DND-41 (cell line): ENCODE data around the gene PRC1.

ENCODE experiments used
- ATAC-seq: fragments of 200-7000 bp; cut with Tn5 transposase; 3 replicates; pipeline ENCODE4 v1.9.1; 2021; ENCODE audit warnings: low read depth; ENCODE audit not compliant: insufficient read depth
- DNase-seq: peaks from one replicate; pipeline ENCODE4 v3.0.0-alpha.2; 2020
- H2AFZ ChIP-seq: 2 replicates; pipeline ENCODE4 v1.6.0; 2012; ENCODE audit warnings: low read depth, low read length
- H3K27ac ChIP-seq: 2 replicates; pipeline ENCODE4 v1.5.1; 2012; ENCODE audit warnings: low read length, inconsistent platforms
- H3K27me3 ChIP-seq: fragments of 200-600 bp; sonication (generic); 2 replicates; pipeline ENCODE4 v1.6.0; 2012; ENCODE audit warnings: low read length, mild to moderate bottlenecking, inconsistent platforms; ENCODE audit not compliant: insufficient read depth, poor library complexity
- H3K36me3 ChIP-seq: 2 replicates; pipeline ENCODE4 v1.5.1; 2012; ENCODE audit warnings: low read length, inconsistent platforms; ENCODE audit not compliant: insufficient read depth
- H3K4me1 ChIP-seq: 2 replicates; pipeline ENCODE4 v1.5.1; 2012; ENCODE audit warnings: mild to moderate bottlenecking, low read length; ENCODE audit not compliant: insufficient read depth
- H3K4me2 ChIP-seq: 2 replicates; pipeline ENCODE4 v1.6.0; 2012; ENCODE audit warnings: mild to moderate bottlenecking, moderate library complexity, low read length, inconsistent platforms; ENCODE audit not compliant: insufficient read depth
- H3K4me3 ChIP-seq, 2 experiments: fragments of 200-600 bp in 1 of 2; shearing (Covaris generic) in 1 of 2; 2 replicates each; pipeline ENCODE4 v1.5.1; 2012 to 2016; ENCODE audit warnings: inconsistent platforms in 2 of 2, low read length in 2 of 2, mild to moderate bottlenecking in 2 of 2, low read depth in 1 of 2, moderate library complexity in 1 of 2
- H3K79me2 ChIP-seq: 2 replicates; pipeline ENCODE4 v1.6.0; 2012; ENCODE audit warnings: low read length, inconsistent platforms; ENCODE audit not compliant: insufficient read depth
- H3K9ac ChIP-seq: 2 replicates; pipeline ENCODE4 v1.6.0; 2012; ENCODE audit warnings: low read depth, mild to moderate bottlenecking, inconsistent platforms, low read length, moderate library complexity
- H3K9me3 ChIP-seq: 2 replicates; pipeline ENCODE4 v1.5.1; 2012; ENCODE audit warnings: low read length, moderate library complexity, mild to moderate bottlenecking, inconsistent platforms; ENCODE audit not compliant: insufficient read depth, severe bottlenecking
- H4K20me1 ChIP-seq: 2 replicates; pipeline ENCODE4 v1.6.0; 2012; ENCODE audit warnings: low read length; ENCODE audit not compliant: insufficient read depth
- EZH2 ChIP-seq: IDR thresholded peaks from 3 replicates; pipeline ENCODE4 v1.6.1; 2012; ENCODE audit warnings: borderline replicate concordance, low read depth, mild to moderate bottlenecking, moderate library complexity, low read length, inconsistent platforms; ENCODE audit not compliant: severe bottlenecking
- TF ChIP-seq, protein P1 (sequence below): IDR thresholded peaks from 2 replicates; pipeline ENCODE4 v1.5.1; 2012; ENCODE audit warnings: borderline replicate concordance, low read length, moderate library complexity, mild to moderate bottlenecking; ENCODE audit not compliant: poor library complexity, severe bottlenecking; ENCODE audit errors: extremely low read depth

Gene PRC1

DNA sequence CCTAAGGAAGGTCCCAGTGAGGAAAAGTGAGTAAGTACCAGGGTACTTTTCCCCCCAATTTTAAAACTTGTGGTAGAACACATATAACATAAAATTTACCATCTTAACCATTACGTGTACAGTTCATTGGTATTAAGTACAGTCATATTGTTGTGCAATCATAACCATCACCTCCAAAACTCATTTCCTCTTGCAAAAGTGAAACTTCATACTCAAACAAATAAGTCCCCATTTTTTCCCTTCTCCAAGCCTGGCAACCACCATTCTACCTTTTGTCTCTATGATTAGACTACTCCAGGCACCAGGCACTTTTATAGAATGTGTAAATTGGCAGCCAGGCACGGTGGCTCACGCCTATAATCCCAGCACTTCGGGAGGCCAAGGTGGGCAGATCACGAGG lies 12.2 kb downstream of the PRC1 start:
- Histone ChIP-seq H3K9ac (no peak overlapping the region), H3K27ac (no peak overlapping the region), H4K20me1 (peaks cover 23% of the 10 kb centered on the region), H3K36me3 (peaks cover 86% of the 10 kb centered on the region), H3K9me3 (no peaks in the 10 kb centered on the region), H3K4me2 (no peak overlapping the region), H3K27me3 (no peaks in the 10 kb centered on the region), H2AFZ (no peak overlapping the region), H3K79me2 (peaks cover 50% of the 10 kb centered on the region), H3K4me1 (no peaks in the 10 kb centered on the region), H3K4me3 (no peak overlapping the region)
- DNase-seq, result no peak
- no peak for ATAC-seq
- TF ChIP-seq, protein P1, sequence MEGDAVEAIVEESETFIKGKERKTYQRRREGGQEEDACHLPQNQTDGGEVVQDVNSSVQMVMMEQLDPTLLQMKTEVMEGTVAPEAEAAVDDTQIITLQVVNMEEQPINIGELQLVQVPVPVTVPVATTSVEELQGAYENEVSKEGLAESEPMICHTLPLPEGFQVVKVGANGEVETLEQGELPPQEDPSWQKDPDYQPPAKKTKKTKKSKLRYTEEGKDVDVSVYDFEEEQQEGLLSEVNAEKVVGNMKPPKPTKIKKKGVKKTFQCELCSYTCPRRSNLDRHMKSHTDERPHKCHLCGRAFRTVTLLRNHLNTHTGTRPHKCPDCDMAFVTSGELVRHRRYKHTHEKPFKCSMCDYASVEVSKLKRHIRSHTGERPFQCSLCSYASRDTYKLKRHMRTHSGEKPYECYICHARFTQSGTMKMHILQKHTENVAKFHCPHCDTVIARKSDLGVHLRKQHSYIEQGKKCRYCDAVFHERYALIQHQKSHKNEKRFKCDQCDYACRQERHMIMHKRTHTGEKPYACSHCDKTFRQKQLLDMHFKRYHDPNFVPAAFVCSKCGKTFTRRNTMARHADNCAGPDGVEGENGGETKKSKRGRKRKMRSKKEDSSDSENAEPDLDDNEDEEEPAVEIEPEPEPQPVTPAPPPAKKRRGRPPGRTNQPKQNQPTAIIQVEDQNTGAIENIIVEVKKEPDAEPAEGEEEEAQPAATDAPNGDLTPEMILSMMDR, result no peak
- no peak for TF ChIP-seq EZH2

DNA sequence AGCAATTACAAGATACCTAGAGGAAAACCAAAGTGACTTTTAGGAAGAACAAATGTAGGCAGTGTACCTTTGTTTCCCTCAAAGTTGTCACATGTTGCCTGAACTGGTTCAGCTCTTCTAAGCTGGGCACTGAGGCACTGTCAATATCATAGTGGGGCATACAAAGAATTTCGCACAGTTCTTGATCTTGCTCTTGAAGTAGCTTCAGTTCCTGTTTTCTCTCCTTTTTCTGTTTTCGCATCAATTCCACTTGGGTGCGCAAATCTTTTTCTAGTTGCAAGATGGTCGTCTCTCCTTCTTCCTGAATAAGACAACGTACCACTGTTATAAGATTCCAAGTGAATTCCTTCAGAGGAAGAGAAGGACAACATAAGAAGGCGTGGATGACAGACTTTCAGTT lies 12.7 kb downstream of the PRC1 start:
- H3K27ac ChIP-seq, result no peak overlapping the region
- no peaks in the 10 kb centered on the region for H3K9me3 ChIP-seq
- DNase-seq, result no peak
- H2AFZ ChIP-seq, result no peak overlapping the region
- H3K9ac ChIP-seq, result no peak overlapping the region
- H3K4me3 ChIP-seq, result no peak overlapping the region
- peaks cover 87% of the 10 kb centered on the region for H3K36me3 ChIP-seq
- peaks cover 18% of the 10 kb centered on the region for H4K20me1 ChIP-seq
- H3K4me2 ChIP-seq, result no peak overlapping the region
- TF ChIP-seq EZH2, result no peak
- TF ChIP-seq, protein P1, result no peak
- peaks cover 46% of the 10 kb centered on the region for H3K79me2 ChIP-seq
- H3K27me3 ChIP-seq, result no peaks in the 10 kb centered on the region
- no peak for ATAC-seq
- no peaks in the 10 kb centered on the region for H3K4me1 ChIP-seq

DNA sequence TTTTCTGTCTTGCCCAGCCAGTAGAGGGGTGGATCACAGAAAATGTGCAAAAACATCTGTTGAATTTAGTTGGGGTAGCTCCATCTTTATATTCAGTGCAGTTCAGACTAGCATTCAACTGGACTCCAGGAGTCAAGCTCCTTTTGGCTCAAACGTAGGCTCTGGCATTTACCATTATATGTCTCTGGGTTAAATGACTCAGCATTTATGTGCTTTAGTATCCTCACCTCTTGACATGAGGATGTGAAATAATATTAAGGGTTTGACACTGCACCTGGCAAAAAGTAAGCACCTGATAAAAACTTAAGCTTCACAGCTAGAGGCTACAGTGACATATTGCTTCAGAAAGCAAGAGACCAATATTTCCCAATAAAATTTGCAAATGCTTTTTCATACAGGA lies 14.8 kb downstream of the PRC1 start:
- peaks cover 96% of the 10 kb centered on the region for H3K36me3 ChIP-seq
- no peak for DNase-seq

More for the DNA sequence above, 14.8 kb downstream of the PRC1 start:
- TF ChIP-seq, protein P1, result no peak
- TF ChIP-seq EZH2, result no peak
- no peak overlapping the region for H3K27ac ChIP-seq
- no peak overlapping the region for H3K9ac ChIP-seq
- no peaks in the 10 kb centered on the region for H3K27me3 ChIP-seq
- no peak overlapping the region for H2AFZ ChIP-seq
- no peak for ATAC-seq
- no peak overlapping the region for H3K4me3 ChIP-seq
- peaks cover 6% of the 10 kb centered on the region; the same call in 1 of the 2 replicates for H4K20me1 ChIP-seq
- H3K4me1 ChIP-seq, result no peaks in the 10 kb centered on the region
- no peak overlapping the region for H3K4me2 ChIP-seq
- H3K9me3 ChIP-seq, result no peaks in the 10 kb centered on the region
- peaks cover 25% of the 10 kb centered on the region for H3K79me2 ChIP-seq
